ENCODE data around the gene MEIS2. TPM values are rescaled to one million over a fixed set of nuclear protein-coding genes. Genes with fewer than 3 reads are reported as not detected.

The MEIS2 gene
- polyA plus RNA-seq, 2 of the 4 experiments (the other 2 are of a cell fraction): 7.3 to 11.1 TPM

DNA sequence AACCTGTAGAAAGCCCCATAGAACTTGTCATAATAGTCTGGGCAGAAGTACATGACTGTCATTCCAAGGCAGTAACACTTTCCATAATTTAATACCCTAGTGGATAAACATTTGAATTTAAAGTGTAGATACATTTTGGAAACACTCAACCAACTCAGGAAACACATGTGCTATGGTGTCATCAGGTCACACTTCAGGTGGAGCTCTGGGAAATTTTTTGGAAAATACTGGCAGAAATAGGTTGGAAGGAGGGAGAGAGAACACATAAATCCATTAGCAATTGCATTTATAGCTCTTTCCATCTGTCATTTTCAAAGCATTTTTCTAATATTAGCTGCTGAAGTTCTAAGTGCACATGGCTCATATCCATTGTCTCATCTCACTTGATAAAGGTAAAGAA is 135.7 kb downstream of the MEIS2 start:
- Histone ChIP-seq H3K4me3 (no peak overlapping the region), H3K9me3 (no peaks in the 10 kb centered on the region), H3K27ac (no peak overlapping the region), H3K4me2 (no peak overlapping the region), H3K4me1 (no peaks in the 10 kb centered on the region)
- no peak for FAIRE-seq
- POLR2A ChIA-PET: no interaction called here
- TF ChIP-seq POLR2A (IDR thresholded peaks at IDR 0.05; ENCODE audit: low read length) (no peak), EP300 (IDR thresholded peaks at IDR 0.05) (no peak), EHF (CRISPR knock-in tag; IDR thresholded peaks at IDR 0.05) (no peak), TFCP2L1 (CRISPR knock-in tag; IDR thresholded peaks at IDR 0.05) (no peak), CBX2 (IDR thresholded peaks at IDR 0.05; ENCODE audit: borderline replicate concordance, low read depth) (no peak), HOXA7 (CRISPR knock-in tag; IDR thresholded peaks at IDR 0.05) (no peak), RFX5 (IDR thresholded peaks at IDR 0.05) (no peak)
- TF ChIP-seq, protein P1, sequence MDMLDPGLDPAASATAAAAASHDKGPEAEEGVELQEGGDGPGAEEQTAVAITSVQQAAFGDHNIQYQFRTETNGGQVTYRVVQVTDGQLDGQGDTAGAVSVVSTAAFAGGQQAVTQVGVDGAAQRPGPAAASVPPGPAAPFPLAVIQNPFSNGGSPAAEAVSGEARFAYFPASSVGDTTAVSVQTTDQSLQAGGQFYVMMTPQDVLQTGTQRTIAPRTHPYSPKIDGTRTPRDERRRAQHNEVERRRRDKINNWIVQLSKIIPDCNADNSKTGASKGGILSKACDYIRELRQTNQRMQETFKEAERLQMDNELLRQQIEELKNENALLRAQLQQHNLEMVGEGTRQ (IDR thresholded peaks at IDR 0.05): no peak
- TF ChIP-seq, protein P2, sequence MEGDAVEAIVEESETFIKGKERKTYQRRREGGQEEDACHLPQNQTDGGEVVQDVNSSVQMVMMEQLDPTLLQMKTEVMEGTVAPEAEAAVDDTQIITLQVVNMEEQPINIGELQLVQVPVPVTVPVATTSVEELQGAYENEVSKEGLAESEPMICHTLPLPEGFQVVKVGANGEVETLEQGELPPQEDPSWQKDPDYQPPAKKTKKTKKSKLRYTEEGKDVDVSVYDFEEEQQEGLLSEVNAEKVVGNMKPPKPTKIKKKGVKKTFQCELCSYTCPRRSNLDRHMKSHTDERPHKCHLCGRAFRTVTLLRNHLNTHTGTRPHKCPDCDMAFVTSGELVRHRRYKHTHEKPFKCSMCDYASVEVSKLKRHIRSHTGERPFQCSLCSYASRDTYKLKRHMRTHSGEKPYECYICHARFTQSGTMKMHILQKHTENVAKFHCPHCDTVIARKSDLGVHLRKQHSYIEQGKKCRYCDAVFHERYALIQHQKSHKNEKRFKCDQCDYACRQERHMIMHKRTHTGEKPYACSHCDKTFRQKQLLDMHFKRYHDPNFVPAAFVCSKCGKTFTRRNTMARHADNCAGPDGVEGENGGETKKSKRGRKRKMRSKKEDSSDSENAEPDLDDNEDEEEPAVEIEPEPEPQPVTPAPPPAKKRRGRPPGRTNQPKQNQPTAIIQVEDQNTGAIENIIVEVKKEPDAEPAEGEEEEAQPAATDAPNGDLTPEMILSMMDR (IDR thresholded peaks at IDR 0.05): no peak
- no peak for DNase-seq (ENCODE audit: low read depth in 1 of 2, low spot score in 1 of 2)
- no peak for ATAC-seq
- CTCF ChIA-PET: interaction anchor here (0.6 kb wide), 1 partner anchor 607 kb away, joined by 3 read pairs; no protein-coding TSS in a partner anchor

DNA sequence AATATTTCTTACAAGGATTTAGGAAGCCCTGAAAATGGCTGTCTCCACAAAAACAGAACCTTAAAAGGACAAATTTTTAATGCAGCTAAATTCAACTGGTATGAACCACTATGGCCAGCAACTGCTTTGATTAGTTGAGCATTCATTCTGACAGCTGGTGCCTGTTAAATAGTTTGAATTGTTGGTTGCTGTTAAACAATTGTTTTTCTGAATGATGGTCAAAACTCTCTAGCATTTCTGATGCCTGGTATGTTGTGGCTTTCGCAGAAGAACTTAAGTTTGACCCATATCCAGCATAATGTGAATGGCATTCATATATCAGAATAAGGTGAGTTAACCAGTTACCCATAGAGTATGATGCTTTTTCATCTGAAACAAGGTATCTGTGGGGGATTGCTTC is 138.4 kb downstream of the MEIS2 start:
- Histone ChIP-seq H3K4me2 (no peak overlapping the region), H3K4me1 (no peaks in the 10 kb centered on the region), H3K9me3 (no peaks in the 10 kb centered on the region), H3K27ac (no peak overlapping the region), H3K4me3 (no peak overlapping the region)
- POLR2A ChIA-PET: no interaction called here
- WGBS (ENCODE audit: missing lambda C conversion rate): 95% methylated on average over 1 of the region's 1 CpG
- no peak for DNase-seq (ENCODE audit: low read depth in 1 of 2, low spot score in 1 of 2)
- no peak for ATAC-seq
- CTCF ChIA-PET: no interaction called here
- FAIRE-seq: no peak
- TF ChIP-seq RFX5 (IDR thresholded peaks at IDR 0.05): no peak
- TF ChIP-seq, protein P1 (IDR thresholded peaks at IDR 0.05): no peak
- TF ChIP-seq, protein P3, sequence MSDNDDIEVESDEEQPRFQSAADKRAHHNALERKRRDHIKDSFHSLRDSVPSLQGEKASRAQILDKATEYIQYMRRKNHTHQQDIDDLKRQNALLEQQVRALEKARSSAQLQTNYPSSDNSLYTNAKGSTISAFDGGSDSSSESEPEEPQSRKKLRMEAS (IDR thresholded peaks at IDR 0.05): no peak
- no peak for TF ChIP-seq KDM5A (IDR thresholded peaks at IDR 0.05)
- no peak for TF ChIP-seq ZSCAN20 (CRISPR knock-in tag; IDR thresholded peaks at IDR 0.05)
- no peak for TF ChIP-seq TP53 (CRISPR knock-in tag; IDR thresholded peaks at IDR 0.05)
- no peak for TF ChIP-seq CBX8 (IDR thresholded peaks at IDR 0.05)
- no peak for TF ChIP-seq EHF (CRISPR knock-in tag; IDR thresholded peaks at IDR 0.05)

DNA sequence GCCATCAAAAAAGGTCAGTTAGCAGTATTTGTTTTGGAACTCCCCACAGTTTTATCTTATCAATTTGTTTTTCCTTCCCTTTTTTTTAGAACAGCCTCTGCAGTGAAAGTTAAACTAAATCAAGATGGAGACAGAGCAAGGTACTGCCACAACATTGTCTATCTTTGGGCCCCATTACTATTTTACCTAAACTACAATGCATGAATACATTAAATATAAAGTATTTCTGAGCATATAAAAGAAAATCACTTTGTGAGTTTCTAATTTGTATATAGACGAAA is 139.5 kb downstream of the MEIS2 start:
- Histone ChIP-seq H3K27ac (no peak overlapping the region), H3K9me3 (no peaks in the 10 kb centered on the region), H3K4me1 (no peaks in the 10 kb centered on the region), H3K4me3 (no peak overlapping the region), H3K4me2 (no peak overlapping the region)
- TF ChIP-seq RCOR1 (IDR thresholded peaks at IDR 0.05; ENCODE audit: low read depth, low read length) (no peak), CBX8 (IDR thresholded peaks at IDR 0.05) (no peak), HOXB13 (CRISPR knock-in tag; IDR thresholded peaks at IDR 0.05; ENCODE audit: low read depth) (no peak), KDM1A (IDR thresholded peaks at IDR 0.05; ENCODE audit: low read depth) (no peak), CEBPB (IDR thresholded peaks at IDR 0.05) (no peak), JUN (IDR thresholded peaks at IDR 0.05) (no peak)
- TF ChIP-seq, protein P4, sequence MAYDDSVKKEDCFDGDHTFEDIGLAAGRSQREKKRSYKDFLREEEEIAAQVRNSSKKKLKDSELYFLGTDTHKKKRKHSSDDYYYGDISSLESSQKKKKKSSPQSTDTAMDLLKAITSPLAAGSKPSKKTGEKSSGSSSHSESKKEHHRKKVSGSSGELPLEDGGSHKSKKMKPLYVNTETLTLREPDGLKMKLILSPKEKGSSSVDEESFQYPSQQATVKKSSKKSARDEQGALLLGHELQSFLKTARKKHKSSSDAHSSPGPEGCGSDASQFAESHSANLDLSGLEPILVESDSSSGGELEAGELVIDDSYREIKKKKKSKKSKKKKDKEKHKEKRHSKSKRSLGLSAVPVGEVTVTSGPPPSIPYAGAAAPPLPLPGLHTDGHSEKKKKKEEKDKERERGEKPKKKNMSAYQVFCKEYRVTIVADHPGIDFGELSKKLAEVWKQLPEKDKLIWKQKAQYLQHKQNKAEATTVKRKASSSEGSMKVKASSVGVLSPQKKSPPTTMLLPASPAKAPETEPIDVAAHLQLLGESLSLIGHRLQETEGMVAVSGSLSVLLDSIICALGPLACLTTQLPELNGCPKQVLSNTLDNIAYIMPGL (CRISPR knock-in tag; IDR thresholded peaks at IDR 0.05; ENCODE audit: borderline replicate concordance): no peak
- WGBS (ENCODE audit: missing lambda C conversion rate): 100% methylated on average over 1 of the region's 1 CpG
- ChIA-PET POLR2A (no interaction called here), CTCF (no interaction called here)
- FAIRE-seq (no peak), ATAC-seq (no peak), DNase-seq (ENCODE audit: low read depth in 1 of 2, low spot score in 1 of 2) (no peak)
